Measurements from ENCODE around the gene MAGEA2.

- TF ChIP-seq CTCF (IDR thresholded peaks at IDR 0.05) (no peak), POLR2AphosphoS5 (IDR thresholded peaks at IDR 0.05) (no peak), POLR2A (IDR thresholded peaks at IDR 0.05) (no peak)
Measured at GRCh38 chrX:152725409-152725808, 28.2 kb downstream of the MAGEA2 start.
